ENCODE results near the gene ELOVL5.

GRCh38 chr6:53377289-53377688 is 28.5 kb upstream of the ELOVL5 start:
- TF ChIP-seq, protein P1, sequence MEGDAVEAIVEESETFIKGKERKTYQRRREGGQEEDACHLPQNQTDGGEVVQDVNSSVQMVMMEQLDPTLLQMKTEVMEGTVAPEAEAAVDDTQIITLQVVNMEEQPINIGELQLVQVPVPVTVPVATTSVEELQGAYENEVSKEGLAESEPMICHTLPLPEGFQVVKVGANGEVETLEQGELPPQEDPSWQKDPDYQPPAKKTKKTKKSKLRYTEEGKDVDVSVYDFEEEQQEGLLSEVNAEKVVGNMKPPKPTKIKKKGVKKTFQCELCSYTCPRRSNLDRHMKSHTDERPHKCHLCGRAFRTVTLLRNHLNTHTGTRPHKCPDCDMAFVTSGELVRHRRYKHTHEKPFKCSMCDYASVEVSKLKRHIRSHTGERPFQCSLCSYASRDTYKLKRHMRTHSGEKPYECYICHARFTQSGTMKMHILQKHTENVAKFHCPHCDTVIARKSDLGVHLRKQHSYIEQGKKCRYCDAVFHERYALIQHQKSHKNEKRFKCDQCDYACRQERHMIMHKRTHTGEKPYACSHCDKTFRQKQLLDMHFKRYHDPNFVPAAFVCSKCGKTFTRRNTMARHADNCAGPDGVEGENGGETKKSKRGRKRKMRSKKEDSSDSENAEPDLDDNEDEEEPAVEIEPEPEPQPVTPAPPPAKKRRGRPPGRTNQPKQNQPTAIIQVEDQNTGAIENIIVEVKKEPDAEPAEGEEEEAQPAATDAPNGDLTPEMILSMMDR (IDR thresholded peaks at IDR 0.05), result no peak
- TF ChIP-seq EP300 (IDR thresholded peaks at IDR 0.05; ENCODE audit: low read depth) (no peak), POLR2A (IDR thresholded peaks at IDR 0.05) (no peak)
